Activated CD4-positive, alpha-beta T cell treated with anti-CD3 and anti-CD28 coated beads, Interleukin-2, Interleukin-6, amounts not matched to agents 100 ng/mL and 50 ng/mL, durations not matched to agents 16 hours and 8 hours (primary cell): ENCODE results near the gene RBFOX1.

Experiments used
- DNase-seq: peaks from one replicate; pipeline ENCODE4 v3.0.0-alpha.2; 2020

Gene RBFOX1

GRCh38 chr16:7614021-7614795 lies 281.6 kb downstream of the RBFOX1 start:
- no peak for DNase-seq

- no peak for DNase-seq
Measured at GRCh38 chr16:7615565-7615964, 282.9 kb downstream of the RBFOX1 start.

- no peak for DNase-seq
Measured at GRCh38 chr16:7624871-7625766, 292.5 kb downstream of the RBFOX1 start.

GRCh38 chr16:7628981-7629380 lies 296.3 kb downstream of the RBFOX1 start:
- no peak for DNase-seq

- DNase-seq = no peak
Measured at GRCh38 chr16:7629571-7629970, 296.9 kb downstream of the RBFOX1 start.

- no peak for DNase-seq
Measured at GRCh38 chr16:7637446-7637845, 304.8 kb downstream of the RBFOX1 start.

DNA sequence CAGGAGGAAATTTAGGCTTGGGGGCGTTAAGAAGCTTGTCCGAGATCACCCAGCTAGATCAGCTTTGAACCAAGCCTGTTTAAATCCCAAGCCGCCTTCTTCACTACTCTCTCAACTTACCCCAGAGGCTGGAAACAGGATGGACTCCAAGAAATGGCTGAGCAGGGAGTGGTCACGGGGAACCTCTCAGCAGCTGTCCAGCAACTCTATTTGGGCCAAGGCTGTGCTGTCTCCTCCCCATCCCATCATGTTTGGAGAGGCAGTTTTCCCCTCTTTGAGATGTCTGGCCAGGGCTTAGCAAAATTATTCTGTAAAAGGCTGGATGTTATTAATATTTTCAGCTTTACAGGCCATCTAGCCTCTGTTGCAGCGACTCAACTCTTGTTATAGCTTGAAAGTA lies 305.7 kb downstream of the RBFOX1 start:
- DNase-seq = no peak

DNA sequence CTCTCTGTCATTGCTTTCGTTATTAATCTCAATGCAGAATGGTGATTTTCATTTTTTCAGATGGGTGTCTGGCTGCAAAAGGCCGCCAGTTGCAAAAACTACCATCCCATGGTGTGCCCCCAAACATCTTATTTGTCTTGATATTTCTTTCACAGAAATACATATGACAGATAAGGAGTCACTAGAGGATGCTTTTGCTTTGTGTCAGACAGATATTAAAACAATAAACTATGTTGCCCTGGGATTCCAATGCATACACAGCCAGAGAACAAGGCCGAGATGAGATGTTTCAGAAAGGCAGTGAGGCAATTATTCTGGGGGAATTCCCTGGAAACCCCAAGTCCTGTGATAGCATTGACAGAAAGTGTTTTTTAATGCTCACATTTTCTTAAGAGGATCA lies 307.7 kb downstream of the RBFOX1 start:
- DNase-seq = no peak

GRCh38 chr16:7644176-7644575 lies 311.5 kb downstream of the RBFOX1 start:
- no peak for DNase-seq

GRCh38 chr16:7644811-7645210 lies 312.2 kb downstream of the RBFOX1 start:
- no peak for DNase-seq

DNA sequence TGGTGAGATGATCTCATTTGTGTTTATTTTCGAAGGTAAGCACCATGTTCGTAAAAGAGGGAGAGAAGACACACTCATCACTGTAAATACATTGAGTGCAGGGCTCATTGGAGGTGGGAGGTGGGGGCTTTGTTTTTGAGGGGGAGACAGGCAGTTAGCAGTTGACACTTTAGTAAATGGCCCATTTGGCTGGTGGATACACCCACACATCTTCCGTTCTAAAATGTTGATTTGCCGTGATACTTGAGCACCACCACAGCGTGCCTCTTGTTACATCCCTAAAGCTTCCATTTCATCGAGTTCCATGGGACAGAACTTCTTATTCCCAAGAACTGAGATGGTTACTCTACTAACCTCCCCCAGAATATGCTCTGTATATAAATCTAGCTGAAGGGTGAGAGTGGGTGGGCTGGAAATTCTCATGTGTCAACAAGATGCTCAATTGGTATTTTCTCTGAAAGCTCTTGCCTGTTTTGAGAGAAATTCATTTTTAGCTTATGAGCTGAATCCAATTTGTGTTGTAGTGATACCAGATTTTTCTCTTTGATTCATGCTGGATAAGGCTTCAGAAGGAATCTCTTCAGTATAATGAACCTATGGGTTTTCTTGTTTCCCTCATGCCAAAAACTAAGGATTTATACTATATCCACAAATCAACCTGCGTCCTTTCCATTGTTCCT lies 314.3 kb downstream of the RBFOX1 start:
- DNase-seq = no peak

DNA sequence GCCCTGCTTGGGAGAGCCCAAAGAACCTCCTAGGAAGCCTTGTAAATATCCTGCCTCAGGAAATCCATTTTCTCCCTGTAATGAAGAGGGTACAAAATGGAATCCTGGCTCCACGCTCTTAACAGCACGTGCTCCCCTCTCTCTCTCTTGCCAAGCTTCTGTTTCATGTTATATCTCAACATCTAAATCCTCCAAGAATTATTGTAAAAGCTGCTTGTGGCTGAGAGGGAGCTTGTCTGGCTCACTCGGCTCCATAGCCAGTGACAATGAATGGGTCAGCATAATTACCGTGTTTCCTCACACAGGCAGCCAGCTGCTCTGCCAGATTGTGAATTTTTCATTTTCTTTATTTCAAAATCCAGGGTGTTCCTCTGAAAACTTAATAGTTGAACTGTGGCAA lies 317.8 kb downstream of the RBFOX1 start:
- no peak for DNase-seq

GRCh38 chr16:7651803-7652570 lies 319.3 kb downstream of the RBFOX1 start:
- DNase-seq = no peak

DNA sequence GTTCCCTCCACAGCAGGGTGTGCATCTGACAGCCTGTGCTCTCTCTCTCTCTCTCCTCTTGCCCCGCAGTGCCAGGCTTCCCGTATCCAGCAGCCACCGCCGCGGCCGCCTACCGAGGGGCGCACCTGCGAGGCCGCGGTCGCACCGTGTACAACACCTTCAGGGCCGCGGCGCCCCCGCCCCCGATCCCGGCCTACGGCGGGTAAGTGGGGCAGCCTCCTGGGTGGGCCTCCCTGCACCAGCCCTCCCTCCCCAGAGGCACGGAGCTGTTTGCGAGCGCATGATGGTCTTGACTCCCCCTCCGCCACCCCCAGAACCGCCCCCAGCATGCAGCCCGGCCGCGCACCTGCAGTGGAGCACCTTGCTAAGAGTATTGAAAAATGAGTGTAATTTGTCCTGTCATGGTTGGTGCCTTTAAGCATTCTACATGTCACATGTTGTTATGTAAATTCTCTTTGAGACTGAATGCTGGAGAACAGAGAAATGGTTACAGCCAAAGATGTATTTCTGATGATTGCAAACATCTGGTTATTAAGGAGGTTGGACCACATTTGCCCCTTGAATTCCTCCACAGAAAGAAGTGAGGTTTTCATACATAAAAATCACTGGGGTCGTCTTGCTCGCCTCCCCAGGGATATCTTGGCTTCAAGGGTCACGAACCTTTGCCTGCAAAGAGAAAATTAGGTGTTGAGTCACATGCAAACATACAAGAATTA lies 321.3 kb downstream of the RBFOX1 start:
- DNase-seq = no peak

DNA sequence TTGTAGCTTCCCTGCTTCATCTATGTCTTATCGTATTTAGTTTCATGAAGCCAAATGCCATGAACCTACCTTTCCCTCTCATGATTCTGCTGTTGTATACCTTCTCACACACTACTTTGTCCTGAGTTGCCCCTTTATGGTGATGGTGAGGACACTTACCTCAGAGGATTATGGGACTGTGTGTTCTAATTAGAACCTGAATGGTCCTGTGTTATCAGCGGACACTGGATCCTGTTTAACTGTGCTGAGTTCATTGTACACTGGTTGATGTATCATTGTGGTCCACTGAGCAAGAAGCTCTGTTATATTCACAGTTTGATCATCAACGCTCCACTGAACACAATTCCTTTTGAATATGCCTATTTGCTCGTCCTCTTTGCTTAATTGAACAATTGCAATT lies 343.0 kb downstream of the RBFOX1 start:
- no peak for DNase-seq

- no peak for DNase-seq
Measured at GRCh38 chr16:7680296-7680695, 347.7 kb downstream of the RBFOX1 start.

DNA sequence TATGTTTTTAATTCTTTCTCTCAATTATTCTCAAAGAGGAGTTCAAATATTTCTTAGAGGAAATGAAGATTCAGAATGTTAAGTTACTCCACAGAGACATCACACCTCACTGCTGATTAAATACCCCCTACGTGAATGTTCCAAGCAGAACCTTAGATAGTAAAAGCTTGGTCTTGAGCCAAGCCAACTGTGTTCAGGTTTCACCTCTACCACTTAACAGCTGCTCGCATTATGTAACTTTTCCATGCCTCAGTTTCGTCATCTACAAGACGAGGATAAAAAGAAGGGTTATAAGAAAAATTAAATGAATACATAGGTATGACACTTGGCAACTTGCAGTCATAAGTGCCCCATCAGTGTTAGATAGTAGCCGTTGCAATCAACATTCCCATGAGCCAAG lies 356.2 kb downstream of the RBFOX1 start:
- no peak for DNase-seq

GRCh38 chr16:7689234-7689633 lies 356.6 kb downstream of the RBFOX1 start:
- DNase-seq = no peak

- no peak for DNase-seq
Measured at GRCh38 chr16:7691533-7691932, 358.9 kb downstream of the RBFOX1 start.

GRCh38 chr16:7703672-7704071 lies 371.0 kb downstream of the RBFOX1 start:
- no peak for DNase-seq

DNA sequence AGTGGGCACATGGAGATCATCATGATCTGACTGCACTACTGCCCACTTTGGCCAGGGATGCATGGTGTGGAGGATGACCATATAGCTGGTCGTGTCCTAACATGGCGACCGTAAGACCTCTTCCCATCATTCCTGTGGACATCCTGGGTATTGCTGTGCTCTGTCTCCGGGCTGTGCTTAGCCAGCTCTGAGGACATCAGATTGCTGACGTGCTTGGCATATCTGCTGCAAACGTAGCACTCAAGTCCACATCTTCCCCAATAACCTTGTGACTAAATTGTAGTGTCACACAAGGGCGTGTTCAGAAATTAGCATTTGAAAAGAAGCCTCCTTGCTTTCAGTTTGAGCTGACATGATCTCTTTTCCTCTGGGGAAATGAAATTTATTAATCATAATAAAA lies 373.2 kb downstream of the RBFOX1 start:
- DNase-seq = no peak

DNA sequence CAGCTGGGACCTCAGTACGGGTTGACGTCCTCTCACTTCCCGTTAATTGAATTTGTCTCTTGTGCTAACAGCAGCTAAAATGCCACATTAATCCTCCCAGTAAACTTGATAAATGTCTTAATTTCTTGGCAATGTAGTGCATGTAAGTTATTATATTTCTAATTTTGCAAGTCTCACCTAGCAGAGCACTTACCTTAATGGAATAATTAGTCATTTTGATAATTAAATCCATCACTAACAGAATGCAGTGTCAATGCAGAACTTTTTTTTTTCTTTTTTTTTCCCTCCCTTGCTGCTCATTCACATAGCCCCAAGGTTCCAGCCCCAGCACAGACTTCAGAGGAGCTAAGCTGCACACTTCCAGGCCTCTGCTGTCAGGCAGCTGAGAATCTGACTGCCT lies 376.5 kb downstream of the RBFOX1 start:
- no peak for DNase-seq
